Sigmoid colon (tissue), 7 donors: Measurements from ENCODE around the gene ATP10D. TPM values are rescaled to one million over a fixed set of nuclear protein-coding genes. Genes with fewer than 3 reads are reported as not detected.

Experiments used
- DNase-seq: peaks from one replicate; pipeline ENCODE4 v3.0.0-alpha.2; 2019
- H3K27ac ChIP-seq, 4 donors: fragments of 200-600 bp; sonication (generic); one replicate each; pipeline ENCODE4 v1.5.1; 2016 to 2019; ENCODE audit warnings: mild to moderate bottlenecking in 1 of 4
- H3K27me3 ChIP-seq, 3 donors: fragments of 200-600 bp; sonication (generic); one replicate each; pipeline ENCODE4 v1.5.1; 2019; ENCODE audit warnings: mild to moderate bottlenecking in 1 of 3
- H3K36me3 ChIP-seq, 4 donors: fragments of 200-600 bp; sonication (generic); one replicate each; pipeline ENCODE4 v1.5.1; 2016 to 2019
- H3K4me1 ChIP-seq, 4 donors: fragments of 200-600 bp; sonication (generic); one replicate each; pipeline ENCODE4 v1.5.1; 2017 to 2019
- H3K4me3 ChIP-seq, 4 donors: fragments of 200-600 bp; sonication (generic); one replicate each; pipeline ENCODE4 v1.5.1; 2017 to 2019; ENCODE audit warnings: mild to moderate bottlenecking in 2 of 4, moderate library complexity in 1 of 4
- H3K9me3 ChIP-seq, 4 donors: fragments of 200-600 bp in 3 of 4; sonication (generic) in 3 of 4; one replicate each; pipeline versions ENCODE4 v1.5.1 to v1.6.1; 2013 to 2019
- EP300 ChIP-seq, 4 donors: sonication (generic); formaldehyde crosslinking; IDR thresholded peaks; one replicate each; pipeline ENCODE4 v1.6.1; 2017; ENCODE audit warnings: antibody characterized with exemption in 4 of 4
- POLR2A ChIP-seq, 2 donors: fragments of 450-650 bp; IDR thresholded peaks; one replicate each; pipeline ENCODE4 v1.6.1; 2016; ENCODE audit warnings: antibody characterized with exemption in 2 of 2, mild to moderate bottlenecking in 2 of 2, moderate library complexity in 2 of 2
- POLR2AphosphoS5 ChIP-seq, 4 donors: sonication (generic); formaldehyde crosslinking; IDR thresholded peaks; one replicate each; pipeline ENCODE4 v1.6.1; 2017; ENCODE audit warnings: antibody characterized with exemption in 4 of 4
- WGBS, 2 donors: extraction: QIAGEN DNeasy Blood & Tissue Kit; methylation state at CpG; one replicate each; pipeline ENCODE4 v1.1.7; 2013; 5-methylcytosine and 5-hydroxymethylcytosine counted together
- intact Hi-C: fragments of 100-400 bp; cut with DNase I; formaldehyde crosslinking; loops from one replicate; pipeline ENCODE4 v1.15.1; 2023
- polyA plus RNA-seq, 3 donors: library from polyadenylated mRNA; stranded (reverse); fragments of 200-250 nt; gene quantifications; one replicate each; pipeline ENCODE4 v1.2.3, GENCODE V29; 2013
- total RNA-seq, 4 donors: library from RNA; depleted of rRNA; stranded (reverse); fragments of >200 nt; gene quantifications; one replicate each; pipeline ENCODE4 v1.1.0, GENCODE V29; 2016
- TF ChIP-seq, protein P1 (sequence below), 4 experiments: fragments of 450-650 bp in 3 of 4; fragments of 200-600 bp in 1 of 4; IDR thresholded peaks; one replicate each; pipeline ENCODE4 v1.5.1; 2016 to 2019; ENCODE audit warnings: antibody characterized with exemption in 4 of 4, mild to moderate bottlenecking in 3 of 4, moderate library complexity in 2 of 4
- donor health status: healthy with polysubstance abuse.
- donor health status: Bipolar disorder and iron deficiency.
- donor health status: healthy.

The ATP10D gene
- total and polyA plus RNA-seq, 7 donors: 0.60 to 21.0 (median 16.8) TPM

DNA sequence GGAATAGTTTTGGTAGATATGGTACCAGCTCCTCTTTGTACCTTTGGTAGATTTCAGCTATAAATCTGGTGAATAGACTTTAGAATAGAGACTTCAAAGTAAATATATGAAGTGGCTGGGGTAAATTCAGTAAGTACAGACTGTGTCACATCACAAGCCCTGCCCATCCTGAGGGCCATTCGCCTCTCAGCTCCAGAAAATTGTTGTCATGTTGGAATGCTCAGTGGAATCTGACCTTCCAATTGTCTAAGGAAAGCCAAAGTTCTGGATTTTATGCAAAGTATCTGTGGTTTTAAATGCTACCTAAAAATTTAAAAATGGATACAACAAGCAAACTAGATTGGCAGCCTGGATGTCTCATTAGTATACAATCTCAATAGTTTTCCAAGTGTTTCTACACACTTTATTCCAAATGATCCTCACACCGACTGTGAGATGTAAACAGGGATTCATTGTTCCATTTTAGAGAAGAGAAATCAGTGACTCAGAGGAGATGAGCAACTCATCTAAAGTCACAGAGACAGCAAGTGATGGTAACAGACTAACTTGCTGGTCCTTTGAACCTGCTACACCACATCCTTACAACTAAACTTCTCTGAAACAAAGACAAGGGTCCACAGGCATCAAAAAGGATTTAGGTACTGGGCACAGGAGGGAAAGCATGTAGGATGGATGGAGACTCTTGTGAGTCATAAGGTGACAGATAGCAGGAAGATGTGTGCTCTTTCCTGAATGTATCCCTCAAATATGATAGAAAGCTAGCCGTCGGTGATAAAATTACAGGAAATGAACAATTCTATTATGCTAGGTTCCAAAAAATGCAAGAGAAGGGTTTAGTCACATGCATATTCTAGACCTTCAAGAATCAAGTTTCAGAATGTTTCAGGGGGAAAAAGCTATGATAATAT lies 127.3 kb downstream of the ATP10D start:
- TF ChIP-seq, protein P1, sequence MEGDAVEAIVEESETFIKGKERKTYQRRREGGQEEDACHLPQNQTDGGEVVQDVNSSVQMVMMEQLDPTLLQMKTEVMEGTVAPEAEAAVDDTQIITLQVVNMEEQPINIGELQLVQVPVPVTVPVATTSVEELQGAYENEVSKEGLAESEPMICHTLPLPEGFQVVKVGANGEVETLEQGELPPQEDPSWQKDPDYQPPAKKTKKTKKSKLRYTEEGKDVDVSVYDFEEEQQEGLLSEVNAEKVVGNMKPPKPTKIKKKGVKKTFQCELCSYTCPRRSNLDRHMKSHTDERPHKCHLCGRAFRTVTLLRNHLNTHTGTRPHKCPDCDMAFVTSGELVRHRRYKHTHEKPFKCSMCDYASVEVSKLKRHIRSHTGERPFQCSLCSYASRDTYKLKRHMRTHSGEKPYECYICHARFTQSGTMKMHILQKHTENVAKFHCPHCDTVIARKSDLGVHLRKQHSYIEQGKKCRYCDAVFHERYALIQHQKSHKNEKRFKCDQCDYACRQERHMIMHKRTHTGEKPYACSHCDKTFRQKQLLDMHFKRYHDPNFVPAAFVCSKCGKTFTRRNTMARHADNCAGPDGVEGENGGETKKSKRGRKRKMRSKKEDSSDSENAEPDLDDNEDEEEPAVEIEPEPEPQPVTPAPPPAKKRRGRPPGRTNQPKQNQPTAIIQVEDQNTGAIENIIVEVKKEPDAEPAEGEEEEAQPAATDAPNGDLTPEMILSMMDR (IDR thresholded peaks at IDR 0.05): no peak
- no peak for TF ChIP-seq EP300 (IDR thresholded peaks at IDR 0.05)
- TF ChIP-seq POLR2AphosphoS5 (IDR thresholded peaks at IDR 0.05): no peak
- no peak for TF ChIP-seq POLR2A (IDR thresholded peaks at IDR 0.05)
- Histone ChIP-seq H3K9me3 (no peaks in the 10 kb centered on the region), H3K27ac (no peak overlapping the region), H3K4me1 (no peaks in the 10 kb centered on the region), H3K4me3 (no peak overlapping the region), H3K27me3 (no peaks in the 10 kb centered on the region), H3K36me3 (no peaks in the 10 kb centered on the region)
- 73 to 86% methylated on average over 4 of the region's 4 CpGs for WGBS, 2 donors
- DNase-seq: no peak
- intact Hi-C loops: no loop called here

DNA sequence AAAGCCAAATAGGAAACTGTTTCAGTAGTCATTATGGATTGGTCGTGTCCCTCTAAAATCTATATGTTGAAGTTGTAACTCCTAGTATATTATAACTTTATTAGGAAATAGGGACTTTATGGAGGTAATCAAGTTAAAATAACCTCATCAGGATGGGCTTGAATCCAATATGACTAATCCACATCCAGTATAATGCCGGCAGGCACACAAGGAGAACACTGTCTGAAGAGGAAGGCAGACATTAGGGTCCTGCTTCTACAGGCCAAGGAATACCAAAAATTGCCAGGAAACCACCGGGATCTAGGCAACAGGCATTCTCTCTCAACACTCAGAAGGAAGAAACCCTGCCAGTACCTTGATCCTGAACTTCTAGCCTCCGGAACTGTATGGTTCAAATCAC lies 130.3 kb downstream of the ATP10D start:
- intact Hi-C loops: no loop called here
- no peaks in the 10 kb centered on the region for H3K36me3 ChIP-seq
- no peak overlapping the region for H3K4me3 ChIP-seq
- H3K27me3 ChIP-seq: no peaks in the 10 kb centered on the region
- no peak for DNase-seq
- no peaks in the 10 kb centered on the region for H3K9me3 ChIP-seq
- H3K4me1 ChIP-seq: no peaks in the 10 kb centered on the region
- 63 to 76% methylated on average over 4 of the region's 4 CpGs for WGBS, 2 donors
- TF ChIP-seq, protein P1 (IDR thresholded peaks at IDR 0.05): no peak
- TF ChIP-seq POLR2AphosphoS5 (IDR thresholded peaks at IDR 0.05): no peak
- TF ChIP-seq POLR2A (IDR thresholded peaks at IDR 0.05): no peak
- TF ChIP-seq EP300 (IDR thresholded peaks at IDR 0.05): no peak
- H3K27ac ChIP-seq: no peak overlapping the region

DNA sequence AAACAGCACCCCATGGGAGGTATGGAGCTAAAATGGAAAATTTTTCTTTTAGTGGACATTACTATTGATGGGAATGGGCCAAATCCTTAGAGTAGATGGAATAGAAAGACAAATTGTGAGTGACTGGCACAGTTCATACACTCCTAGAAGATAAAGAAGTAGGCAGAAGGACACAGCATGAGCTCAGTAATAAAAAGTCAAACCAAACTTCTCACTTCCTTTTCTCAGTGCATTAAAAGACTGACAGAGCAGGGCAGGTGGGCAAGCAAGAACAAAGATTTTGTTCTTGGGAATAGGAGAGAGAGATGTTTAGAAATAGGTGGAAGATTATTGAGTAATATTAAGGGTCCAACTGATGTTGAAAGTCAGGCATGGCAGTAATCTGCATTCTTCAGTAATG lies 132.5 kb downstream of the ATP10D start:
- intact Hi-C loops: no loop called here
- no peaks in the 10 kb centered on the region for H3K4me1 ChIP-seq
- TF ChIP-seq, protein P1 (IDR thresholded peaks at IDR 0.05): no peak
- TF ChIP-seq POLR2AphosphoS5 (IDR thresholded peaks at IDR 0.05): no peak
- no peak for TF ChIP-seq POLR2A (IDR thresholded peaks at IDR 0.05)
- no peak for TF ChIP-seq EP300 (IDR thresholded peaks at IDR 0.05)

DNA sequence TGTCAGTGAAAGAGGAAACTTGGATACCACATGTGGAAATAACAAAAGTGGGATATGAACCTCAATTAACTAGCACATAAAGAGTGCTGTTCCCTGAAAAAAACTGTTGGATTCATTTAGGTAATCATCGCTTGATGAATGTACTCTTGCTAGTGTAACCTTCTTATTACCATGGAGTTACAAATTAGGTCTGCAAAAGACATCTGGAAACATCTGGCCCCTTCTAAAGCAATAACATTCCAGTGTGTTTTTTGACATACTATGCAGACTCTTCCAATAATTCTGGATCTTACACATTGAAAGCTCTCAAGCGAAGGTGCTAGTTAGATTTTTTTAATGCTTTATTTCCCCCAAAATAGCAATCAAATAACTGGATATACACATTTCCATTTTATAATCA lies 134.6 kb downstream of the ATP10D start:
- H3K27ac ChIP-seq: no peak overlapping the region
- no peak overlapping the region for H3K4me3 ChIP-seq
- H3K36me3 ChIP-seq: no peaks in the 10 kb centered on the region
- intact Hi-C loops: no loop called here
- no peak for DNase-seq
- H3K9me3 ChIP-seq: no peaks in the 10 kb centered on the region
- no peaks in the 10 kb centered on the region for H3K4me1 ChIP-seq
- TF ChIP-seq EP300 (IDR thresholded peaks at IDR 0.05): no peak
- no peak for TF ChIP-seq POLR2A (IDR thresholded peaks at IDR 0.05)
- TF ChIP-seq, protein P1 (IDR thresholded peaks at IDR 0.05): no peak
- TF ChIP-seq POLR2AphosphoS5 (IDR thresholded peaks at IDR 0.05): peak in 1 of 4 donors; percentile 8
- 81 to 90% methylated on average over 2 of the region's 2 CpGs for WGBS, 2 donors
- H3K27me3 ChIP-seq: no peaks in the 10 kb centered on the region

More for the DNA sequence above, 132.5 kb downstream of the ATP10D start:
- DNase-seq: no peak
- Histone ChIP-seq H3K4me3 (no peak overlapping the region), H3K27ac (no peak overlapping the region), H3K36me3 (no peaks in the 10 kb centered on the region), H3K27me3 (no peaks in the 10 kb centered on the region), H3K9me3 (no peaks in the 10 kb centered on the region)
